Smooth muscle cell (in vitro differentiated cells): ENCODE data around the gene GLUD2. TPM values are rescaled to one million over a fixed set of nuclear protein-coding genes. Genes with fewer than 3 reads are reported as not detected.

Source experiments
- DNase-seq: peaks from one replicate; lab custom pipeline; 2025; ENCODE audit not compliant: unreplicated experiment; lab: John Stamatoyannopoulos, UW
- H2AFZ ChIP-seq: fragments of 200-600 bp; sonication (generic); 2 replicates; pipeline ENCODE4 v1.6.0; 2016; ENCODE audit warnings: antibody characterized with exemption, low read depth, mild to moderate bottlenecking
- H3F3A ChIP-seq: fragments of 200-600 bp; sonication (generic); 2 replicates; pipeline ENCODE4 v1.6.0; 2017; ENCODE audit warnings: antibody characterized with exemption, low read depth
- H3K27ac ChIP-seq: fragments of 200-600 bp; sonication (generic); 2 replicates; pipeline ENCODE4 v1.5.1; 2016; ENCODE audit warnings: low read depth, mild to moderate bottlenecking
- H3K27me3 ChIP-seq: fragments of 200-600 bp; sonication (generic); 2 replicates; pipeline ENCODE4 v1.6.1; 2016; ENCODE audit warnings: low read depth, mild to moderate bottlenecking
- H3K36me3 ChIP-seq: fragments of 200-600 bp; sonication (generic); 2 replicates; pipeline ENCODE4 v1.5.1; 2016; ENCODE audit warnings: low read depth
- H3K4me1 ChIP-seq: fragments of 200-600 bp; sonication (generic); 2 replicates; pipeline ENCODE4 v1.5.1; 2016; ENCODE audit warnings: low read depth
- H3K4me2 ChIP-seq: fragments of 200-600 bp; sonication (generic); 2 replicates; pipeline ENCODE4 v1.6.0; 2016; ENCODE audit warnings: mild to moderate bottlenecking
- H3K4me3 ChIP-seq: fragments of 200-600 bp; sonication (generic); 2 replicates; pipeline ENCODE4 v1.5.1; 2016; ENCODE audit warnings: mild to moderate bottlenecking
- H3K79me2 ChIP-seq: fragments of 200-600 bp; sonication (generic); 2 replicates; pipeline ENCODE4 v1.6.0; 2016; ENCODE audit warnings: low read depth, mild to moderate bottlenecking
- H3K9ac ChIP-seq: fragments of 200-600 bp; sonication (generic); 2 replicates; pipeline ENCODE4 v1.6.0; 2016; ENCODE audit warnings: low read depth
- H3K9me3 ChIP-seq: fragments of 200-600 bp; sonication (generic); replicated peaks from 2 replicates; pipeline ENCODE4 v1.5.1; 2016; ENCODE audit warnings: low read depth
- H4K20me1 ChIP-seq: fragments of 200-600 bp; sonication (generic); 2 replicates; pipeline ENCODE4 v1.6.0; 2016; ENCODE audit warnings: low read depth
- CTCF ChIP-seq: fragments of 200-600 bp; sonication (generic); IDR thresholded peaks from 2 replicates; pipeline ENCODE4 v1.5.1; 2017; ENCODE audit warnings: borderline replicate concordance, mild to moderate bottlenecking, antibody characterized with exemption; ENCODE audit not compliant: insufficient read depth, poor library complexity, severe bottlenecking
- WGBS: methylation state at CpG from one replicate; pipeline ENCODE4 v1.1.7; 2016; ENCODE audit warnings: low lambda C conversion rate; 5-methylcytosine and 5-hydroxymethylcytosine counted together
- polyA plus RNA-seq: library from polyadenylated mRNA; unstranded; fragments of >200 nt; fragmentation: Nextera tagmentation; extraction: Ambion mirVana; gene quantifications from 2 replicates; pipeline ENCODE4 v1.2.1, GENCODE V29; 2016
- total RNA-seq: library from RNA; depleted of rRNA; stranded (reverse); fragments of >200 nt; gene quantifications from 2 replicates; pipeline ENCODE4 v1.2.3, GENCODE V29; 2014

Gene GLUD2
- total and polyA plus RNA-seq, 2 experiments from 2014 or later: 0.13 to 2.2 TPM

GRCh38 chrX:121036137-121036536 lies 11.3 kb upstream of the GLUD2 start:
- no peaks in the 10 kb centered on the region for H3F3A ChIP-seq
- no peak for TF ChIP-seq CTCF
- peak overlapping the region; percentile 48 for H3K4me2 ChIP-seq
- no peaks in the 10 kb centered on the region for H4K20me1 ChIP-seq
- H2AFZ ChIP-seq: no peak overlapping the region
- no peak overlapping the region for H3K4me3 ChIP-seq
- H3K4me1 ChIP-seq: no peaks in the 10 kb centered on the region
- H3K36me3 ChIP-seq: no peaks in the 10 kb centered on the region
- 34% methylated on average over 3 of the region's 3 CpGs for WGBS
- H3K27ac ChIP-seq: no peak overlapping the region
- DNase-seq: no peak
- no peaks in the 10 kb centered on the region for H3K9me3 ChIP-seq
- no peaks in the 10 kb centered on the region for H3K27me3 ChIP-seq
- H3K9ac ChIP-seq: no peak overlapping the region
- no peaks in the 10 kb centered on the region for H3K79me2 ChIP-seq

GRCh38 chrX:121036951-121037350 lies 10.5 kb upstream of the GLUD2 start:
- H3K9me3 ChIP-seq: no peaks in the 10 kb centered on the region
- H3K4me1 ChIP-seq: no peaks in the 10 kb centered on the region
- no peak overlapping the region for H2AFZ ChIP-seq
- no peak overlapping the region for H3K4me3 ChIP-seq
- no peaks in the 10 kb centered on the region for H3K36me3 ChIP-seq
- H3F3A ChIP-seq: no peaks in the 10 kb centered on the region
- 46% methylated on average over 4 of the region's 4 CpGs for WGBS
- no peaks in the 10 kb centered on the region for H4K20me1 ChIP-seq
- no peaks in the 10 kb centered on the region for H3K79me2 ChIP-seq
- no peak overlapping the region for H3K27ac ChIP-seq
- no peak for DNase-seq
- no peak overlapping the region for H3K9ac ChIP-seq
- H3K27me3 ChIP-seq: no peaks in the 10 kb centered on the region
- TF ChIP-seq CTCF: no peak
- peak overlapping the region; percentile 48 for H3K4me2 ChIP-seq

- H3K79me2 ChIP-seq: no peaks in the 10 kb centered on the region
- no peak overlapping the region for H3K9ac ChIP-seq
- no peak overlapping the region for H3K4me3 ChIP-seq
- no peak overlapping the region for H3K4me2 ChIP-seq
- H3K27me3 ChIP-seq: no peaks in the 10 kb centered on the region
- H3K27ac ChIP-seq: no peak overlapping the region
- H3K36me3 ChIP-seq: no peaks in the 10 kb centered on the region
- no peak for DNase-seq
- H3K9me3 ChIP-seq: no peaks in the 10 kb centered on the region
- no peaks in the 10 kb centered on the region for H3F3A ChIP-seq
- H2AFZ ChIP-seq: no peak overlapping the region
- H4K20me1 ChIP-seq: no peaks in the 10 kb centered on the region
- no peak for TF ChIP-seq CTCF
- no peaks in the 10 kb centered on the region for H3K4me1 ChIP-seq
Measured at GRCh38 chrX:121050781-121051180, 3.4 kb downstream of the GLUD2 start.

GRCh38 chrX:121052122-121052521 lies 4.7 kb downstream of the GLUD2 start:
- no peaks in the 10 kb centered on the region for H3K4me1 ChIP-seq
- H3K27me3 ChIP-seq: no peaks in the 10 kb centered on the region
- 35% methylated on average over 2 of the region's 2 CpGs for WGBS
- H3K27ac ChIP-seq: no peak overlapping the region
- no peaks in the 10 kb centered on the region for H3K79me2 ChIP-seq
- no peak overlapping the region for H3K9ac ChIP-seq
- no peak overlapping the region for H2AFZ ChIP-seq
- no peaks in the 10 kb centered on the region for H3K36me3 ChIP-seq
- no peak overlapping the region for H3K4me2 ChIP-seq
- DNase-seq: no peak
- H3K9me3 ChIP-seq: no peaks in the 10 kb centered on the region
- no peak overlapping the region for H3K4me3 ChIP-seq
- no peaks in the 10 kb centered on the region for H3F3A ChIP-seq
- no peak for TF ChIP-seq CTCF
- no peaks in the 10 kb centered on the region for H4K20me1 ChIP-seq
